Measurements from ENCODE around the gene RANBP17. TPM values are rescaled to one million over a fixed set of nuclear protein-coding genes. Genes with fewer than 3 reads are reported as not detected.

The RANBP17 gene
- total RNA-seq, 2 experiments from 2014 or later: not detected

GRCh38 chr5:171323806-171324632 lies 462.2 kb downstream of the RANBP17 start:
- ATAC-seq (no peak), DNase-seq (no peak)
- H3K27ac Mint-ChIP-seq: no peak overlapping the region
- H3K4me3 Mint-ChIP-seq: no peak overlapping the region
- no peaks in the 10 kb centered on the region for H3K36me3 Mint-ChIP-seq (ENCODE audit: low read depth)
- POLR2A ChIA-PET: no interaction called here
- H3K27me3 Mint-ChIP-seq: peaks cover 54% of the 10 kb centered on the region
- intact Hi-C loops (cut with DNase I, micrococcal nuclease): no loop called here
- H3K9me3 Mint-ChIP-seq (ENCODE audit: low read depth): no peaks in the 10 kb centered on the region
- H3K4me1 Mint-ChIP-seq: no peaks in the 10 kb centered on the region
- CTCF ChIA-PET: interaction anchor here (0.9 to 1.3 kb wide), 2 partner anchors 18 to 117 kb away, joined by 4 read pairs; no protein-coding TSS in a partner anchor

DNA sequence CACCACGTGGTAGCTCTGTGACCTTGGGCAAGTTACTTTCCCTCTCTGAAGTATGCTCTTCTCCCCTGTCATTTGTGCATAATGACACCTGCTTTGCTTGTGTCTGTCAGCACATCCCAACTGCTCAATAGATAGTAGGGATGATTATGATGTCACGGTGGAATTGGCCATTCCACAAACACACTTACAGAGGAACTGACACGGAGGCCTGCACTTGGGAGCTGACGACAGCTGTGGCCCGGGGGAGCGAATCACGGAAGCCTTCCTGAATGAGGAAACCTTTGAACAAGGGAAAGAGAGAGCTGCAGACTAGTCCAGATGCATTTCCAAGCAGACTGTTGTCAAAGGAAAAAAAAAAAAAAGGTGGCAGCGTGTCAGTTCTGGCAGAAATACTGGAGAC lies 468.2 kb downstream of the RANBP17 start:
- Mint-ChIP-seq H3K27ac (no peak overlapping the region), H3K27me3 (peaks cover 26% of the 10 kb centered on the region), H3K4me3 (no peak overlapping the region), H3K4me1 (no peaks in the 10 kb centered on the region), H3K9me3 (ENCODE audit: low read depth) (no peaks in the 10 kb centered on the region), H3K36me3 (ENCODE audit: low read depth) (no peaks in the 10 kb centered on the region)
- POLR2A ChIA-PET: no interaction called here
- CTCF ChIA-PET: interaction anchor here (0.6 to 1.5 kb wide), 2 partner anchors 12 to 964 kb away, joined by 3 to 5 read pairs; no protein-coding TSS in a partner anchor
- intact Hi-C loops (cut with DNase I, micrococcal nuclease): no loop called here
- no peak for DNase-seq
- ATAC-seq: no peak

DNA sequence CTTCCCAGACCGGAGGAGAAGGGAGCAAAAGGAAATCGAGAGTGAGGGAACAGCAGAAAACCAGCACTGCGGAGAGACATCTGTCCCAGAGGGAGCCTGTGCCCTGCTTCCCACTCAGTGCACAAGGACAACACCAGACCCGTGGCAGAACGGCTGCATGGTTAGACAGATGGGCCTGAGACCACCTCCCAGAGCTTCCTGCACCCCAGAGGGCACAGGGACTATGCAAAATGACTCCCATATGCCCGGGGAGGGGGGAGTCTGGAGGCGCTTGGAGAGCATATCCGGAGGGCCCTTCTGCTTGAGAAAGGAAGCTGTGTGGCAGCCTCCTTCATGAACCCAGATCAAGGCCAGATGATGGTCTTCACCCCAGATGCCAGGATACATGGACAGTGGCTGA lies 473.8 kb downstream of the RANBP17 start:
- H3K9me3 Mint-ChIP-seq (ENCODE audit: low read depth): no peaks in the 10 kb centered on the region
- intact Hi-C loops (cut with DNase I, micrococcal nuclease): loop anchor here (2.0 to 5.0 kb wide), 3 partner anchors 23 to 697 kb away; no protein-coding TSS in a partner anchor
- peaks cover 3% of the 10 kb centered on the region for H3K4me1 Mint-ChIP-seq
- ChIA-PET CTCF (interaction anchor here (0.7 to 1.9 kb wide), 2 partner anchors 128 to 676 kb away, joined by 3 to 5 read pairs; no protein-coding TSS in a partner anchor), POLR2A (no interaction called here)
- H3K27me3 Mint-ChIP-seq: peaks cover 26% of the 10 kb centered on the region
- H3K4me3 Mint-ChIP-seq: no peak overlapping the region
- H3K27ac Mint-ChIP-seq: no peak overlapping the region
- no peak for DNase-seq
- no peaks in the 10 kb centered on the region for H3K36me3 Mint-ChIP-seq (ENCODE audit: low read depth)
- no peak for ATAC-seq

GRCh38 chr5:171336521-171337209 lies 474.8 kb downstream of the RANBP17 start:
- ChIA-PET CTCF (interaction anchor here (0.7 to 1.9 kb wide), 5 partner anchors 21 to 349 kb away, joined by 3 to 6 read pairs (median 5); no protein-coding TSS in a partner anchor), POLR2A (no interaction called here)
- intact Hi-C loops (cut with DNase I, micrococcal nuclease): loop anchor here (1.0 to 5.0 kb wide), 5 partner anchors 24 to 698 kb away; no protein-coding TSS in a partner anchor
- H3K9me3 Mint-ChIP-seq (ENCODE audit: low read depth): no peaks in the 10 kb centered on the region
- H3K4me1 Mint-ChIP-seq: peaks cover 3% of the 10 kb centered on the region
- peaks cover 26% of the 10 kb centered on the region for H3K27me3 Mint-ChIP-seq
- ATAC-seq (peak; percentile 61), DNase-seq (peak; percentile 60)
- H3K4me3 Mint-ChIP-seq: peak overlapping the region; percentile 39
- H3K27ac Mint-ChIP-seq: no peak overlapping the region
- no peaks in the 10 kb centered on the region for H3K36me3 Mint-ChIP-seq (ENCODE audit: low read depth)

DNA sequence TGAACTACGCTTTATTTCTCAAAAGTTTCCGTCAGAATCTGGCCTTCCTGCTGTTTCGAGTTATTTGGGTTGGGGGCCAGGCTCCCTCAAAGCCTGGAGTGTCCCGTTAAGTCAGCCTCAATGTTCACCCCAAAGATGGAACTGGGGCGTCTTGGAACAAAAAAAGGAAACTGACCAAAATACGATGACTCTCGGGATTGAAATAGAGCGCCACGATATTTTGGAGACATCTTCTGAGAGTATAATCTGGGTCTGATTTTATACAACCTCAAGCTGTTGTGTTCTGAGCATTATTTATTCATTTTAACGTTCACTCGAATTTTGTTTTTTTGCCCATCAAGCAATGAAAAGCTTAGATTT lies 475.4 kb downstream of the RANBP17 start:
- H3K9me3 Mint-ChIP-seq (ENCODE audit: low read depth): no peaks in the 10 kb centered on the region
- intact Hi-C loops (cut with DNase I, micrococcal nuclease): loop anchor here (1.0 to 5.0 kb wide), 5 partner anchors 24 to 698 kb away; no protein-coding TSS in a partner anchor
- no peaks in the 10 kb centered on the region for H3K36me3 Mint-ChIP-seq (ENCODE audit: low read depth)
- ATAC-seq: no peak
- H3K4me3 Mint-ChIP-seq: peak overlapping the region; percentile 39
- H3K27me3 Mint-ChIP-seq: peaks cover 25% of the 10 kb centered on the region
- no peak overlapping the region for H3K27ac Mint-ChIP-seq
- peaks cover 3% of the 10 kb centered on the region for H3K4me1 Mint-ChIP-seq
- no peak for DNase-seq
- ChIA-PET POLR2A (no interaction called here), CTCF (interaction anchor here (0.7 to 3.4 kb wide), 5 partner anchors 20 to 350 kb away, joined by 3 to 14 read pairs (median 5); no protein-coding TSS in a partner anchor)

DNA sequence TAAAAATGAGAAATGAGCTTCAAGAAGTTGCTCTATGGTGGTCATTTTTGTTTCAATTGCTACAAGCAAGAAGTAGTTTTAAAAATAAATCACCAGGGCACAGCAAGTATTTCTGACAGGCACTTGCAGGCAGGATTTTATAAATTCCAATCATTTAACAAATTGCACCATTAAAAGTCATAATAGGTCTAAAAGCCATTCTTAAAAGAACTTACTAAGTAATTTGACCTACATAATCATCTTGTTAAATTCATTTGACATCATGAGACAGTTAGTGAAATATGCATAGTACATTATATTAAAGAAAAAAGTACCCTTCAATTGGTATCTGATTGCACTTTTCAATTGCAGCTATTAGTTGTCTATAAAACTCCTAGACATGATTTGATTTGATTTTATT lies 478.2 kb downstream of the RANBP17 start:
- POLR2A ChIA-PET: no interaction called here
- no peaks in the 10 kb centered on the region for H3K9me3 Mint-ChIP-seq (ENCODE audit: low read depth)
- ATAC-seq (no peak), DNase-seq (no peak)
- CTCF ChIA-PET: interaction anchor here (1.0 to 3.4 kb wide), 3 partner anchors 68 to 701 kb away, joined by 4 to 14 read pairs (median 4); no protein-coding TSS in a partner anchor
- H3K4me3 Mint-ChIP-seq: no peak overlapping the region
- peaks cover 19% of the 10 kb centered on the region for H3K27me3 Mint-ChIP-seq
- peaks cover 3% of the 10 kb centered on the region for H3K4me1 Mint-ChIP-seq
- intact Hi-C loops (cut with DNase I, micrococcal nuclease): no loop called here
- H3K27ac Mint-ChIP-seq: no peak overlapping the region
- H3K36me3 Mint-ChIP-seq (ENCODE audit: low read depth): no peaks in the 10 kb centered on the region

DNA sequence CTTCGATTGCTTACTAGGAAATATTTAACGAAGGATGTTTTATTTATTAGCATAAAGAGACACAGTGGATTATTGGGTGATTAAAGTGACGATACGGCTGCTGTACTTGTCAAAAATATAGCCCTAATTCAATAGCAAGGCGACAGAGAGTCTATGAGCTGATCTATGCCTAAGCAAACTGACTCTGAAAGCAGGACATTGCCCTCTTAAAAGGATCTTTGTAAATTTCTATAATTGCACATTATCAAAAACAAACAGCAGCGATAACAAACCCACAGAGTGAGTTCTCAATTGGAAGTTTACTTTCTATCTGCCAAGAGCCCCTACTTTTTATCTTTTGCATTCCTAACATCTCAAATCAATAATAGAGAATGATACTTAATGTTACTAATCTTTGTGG lies 478.7 kb downstream of the RANBP17 start:
- H3K4me1 Mint-ChIP-seq: peaks cover 3% of the 10 kb centered on the region
- intact Hi-C loops (cut with DNase I, micrococcal nuclease): no loop called here
- no peaks in the 10 kb centered on the region for H3K36me3 Mint-ChIP-seq (ENCODE audit: low read depth)
- H3K9me3 Mint-ChIP-seq (ENCODE audit: low read depth): no peaks in the 10 kb centered on the region
- DNase-seq (no peak), ATAC-seq (no peak)
- H3K27me3 Mint-ChIP-seq: peaks cover 17% of the 10 kb centered on the region
- H3K27ac Mint-ChIP-seq: no peak overlapping the region
- ChIA-PET POLR2A (no interaction called here), CTCF (interaction anchor here (1.0 to 3.4 kb wide), 4 partner anchors 68 to 702 kb away, joined by 3 to 14 read pairs (median 4); no protein-coding TSS in a partner anchor)
- no peak overlapping the region for H3K4me3 Mint-ChIP-seq

- intact Hi-C loops (cut with DNase I, micrococcal nuclease): loop anchor here (1.0 to 2.0 kb wide), 5 partner anchors 69 to 598 kb away; no protein-coding TSS in a partner anchor
- ATAC-seq (peak; percentile 72), DNase-seq (peak; percentile 63)
- ChIA-PET POLR2A (interaction anchor here (0.6 kb wide), 1 partner anchor 73 kb away, joined by 4 read pairs; no protein-coding TSS in a partner anchor), CTCF (interaction anchor here (0.8 to 3.0 kb wide), 7 partner anchors 10 to 632 kb away, joined by 3 to 19 read pairs (median 4); no protein-coding TSS in a partner anchor)
- no peak overlapping the region for H3K4me3 Mint-ChIP-seq
- no peaks in the 10 kb centered on the region for H3K9me3 Mint-ChIP-seq (ENCODE audit: low read depth)
- no peaks in the 10 kb centered on the region for H3K36me3 Mint-ChIP-seq (ENCODE audit: low read depth)
- peaks cover 7% of the 10 kb centered on the region for H3K27me3 Mint-ChIP-seq
- no peak overlapping the region for H3K27ac Mint-ChIP-seq
- no peaks in the 10 kb centered on the region for H3K4me1 Mint-ChIP-seq
Observed at GRCh38 chr5:171342362-171343111, 480.7 kb downstream of the RANBP17 start.

- ATAC-seq: no peak
- Mint-ChIP-seq H3K27me3 (no peaks in the 10 kb centered on the region), H3K4me3 (no peak overlapping the region), H3K27ac (no peak overlapping the region), H3K9me3 (ENCODE audit: low read depth) (no peaks in the 10 kb centered on the region), H3K36me3 (ENCODE audit: low read depth) (no peaks in the 10 kb centered on the region), H3K4me1 (no peaks in the 10 kb centered on the region)
- ChIA-PET POLR2A (interaction anchor here (0.7 kb wide), 1 partner anchor 131 kb away, joined by 4 read pairs; no protein-coding TSS in a partner anchor), CTCF (interaction anchor here (1.5 kb wide), 1 partner anchor 139 kb away, joined by 3 read pairs; no protein-coding TSS in a partner anchor)
- no peak for DNase-seq
- intact Hi-C loops (cut with DNase I, micrococcal nuclease): no loop called here
Observed at GRCh38 chr5:171344936-171345608, 483.3 kb downstream of the RANBP17 start.

All from activated CD4-positive, alpha-beta T cell treated with anti-CD3 and anti-CD28 coated beads for 36 hours (primary cell).